Measurements from ENCODE around the gene MAP1LC3B. TPM values are rescaled to one million over a fixed set of nuclear protein-coding genes. Genes with fewer than 3 reads are reported as not detected.

MAP1LC3B gene
- total RNA-seq (2021; ENCODE audit: unreplicated experiment) = 75.2 TPM
- 64.3 TPM for polyA plus RNA-seq (2012; ENCODE audit: insufficient read length)
- percentile 83 among the genes with signal in this experiment for Bru-seq, nascent RNA
- percentile 89 among the genes with signal in this experiment for BruChase-seq, experiment 1, labeled RNA remaining after a 2-hour chase
- BruChase-seq, experiment 2, labeled RNA remaining after a 6-hour chase = percentile 96 among the genes with signal in this experiment
- long read RNA-seq, transcript MAP1LC3B-201 (4 exons, 2,688 nt) = major isoform, 278 of 337 reads
- long read RNA-seq, partial matches to known transcripts = 9 of 337 reads
- long read RNA-seq, other reads (novel, unspliced or antisense) = 48 of 337 reads

DNA sequence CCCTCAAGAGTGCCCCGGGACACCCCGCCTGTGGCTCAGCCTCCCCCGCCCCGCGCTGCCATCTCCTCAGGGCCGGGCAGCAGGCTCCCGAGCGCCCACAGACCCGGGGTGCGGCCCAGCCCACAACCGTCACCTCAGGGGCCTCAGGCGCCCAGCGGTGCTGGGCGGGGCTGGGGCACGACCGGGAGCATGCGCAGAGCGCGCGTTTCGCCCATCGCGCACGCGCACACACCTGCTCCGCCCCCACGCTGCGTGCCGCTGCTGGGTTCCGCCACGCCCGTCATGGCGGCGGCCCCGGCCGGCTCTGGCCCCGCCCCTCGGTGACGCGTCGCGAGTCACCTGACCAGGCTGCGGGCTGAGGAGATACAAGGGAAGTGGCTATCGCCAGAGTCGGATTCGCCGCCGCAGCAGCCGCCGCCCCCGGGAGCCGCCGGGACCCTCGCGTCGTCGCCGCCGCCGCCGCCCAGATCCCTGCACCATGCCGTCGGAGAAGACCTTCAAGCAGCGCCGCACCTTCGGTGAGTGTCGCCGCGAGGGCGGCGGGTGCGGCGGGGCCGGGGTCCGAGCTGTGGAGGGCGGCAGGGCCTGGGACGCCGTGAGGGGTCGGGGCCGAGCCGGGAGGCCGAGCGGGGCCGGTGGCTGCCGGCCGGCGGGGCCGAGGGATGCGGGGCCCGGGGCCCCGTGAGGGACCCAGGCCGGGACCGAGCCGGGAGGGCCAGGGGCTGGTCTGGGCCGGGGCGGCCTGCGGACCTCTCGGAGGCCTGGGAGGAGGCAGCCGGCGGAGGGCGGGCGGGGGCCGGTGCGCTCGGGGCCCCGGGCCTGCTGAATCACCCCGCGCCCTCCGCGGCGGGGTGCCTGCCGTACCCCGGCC is at the start of gene MAP1LC3B:
MAP1LC3B (plus strand) TSS at position 387 of the 871 bp plus-strand sequence; CDS start at position 479, 92 bp downstream.
- ChIA-PET CTCF (no interaction called here), POLR2A (interaction anchor here (0.9 kb wide), 1 partner anchor 9 kb away, joined by 4 read pairs; the partner anchor contains the start of gene FBXO31)
- H3K4me3 ChIP-seq (ENCODE audit: low read depth in 2 of 2, low read length in 2 of 2) = peak within 1 kb of the TSS; percentile 73 to 94
- H3K27me3 ChIP-seq (ENCODE audit: control insufficient read depth, insufficient read depth, low read length) = no peaks in the 10 kb centered on the region
- TF ChIP-seq, protein P1, sequence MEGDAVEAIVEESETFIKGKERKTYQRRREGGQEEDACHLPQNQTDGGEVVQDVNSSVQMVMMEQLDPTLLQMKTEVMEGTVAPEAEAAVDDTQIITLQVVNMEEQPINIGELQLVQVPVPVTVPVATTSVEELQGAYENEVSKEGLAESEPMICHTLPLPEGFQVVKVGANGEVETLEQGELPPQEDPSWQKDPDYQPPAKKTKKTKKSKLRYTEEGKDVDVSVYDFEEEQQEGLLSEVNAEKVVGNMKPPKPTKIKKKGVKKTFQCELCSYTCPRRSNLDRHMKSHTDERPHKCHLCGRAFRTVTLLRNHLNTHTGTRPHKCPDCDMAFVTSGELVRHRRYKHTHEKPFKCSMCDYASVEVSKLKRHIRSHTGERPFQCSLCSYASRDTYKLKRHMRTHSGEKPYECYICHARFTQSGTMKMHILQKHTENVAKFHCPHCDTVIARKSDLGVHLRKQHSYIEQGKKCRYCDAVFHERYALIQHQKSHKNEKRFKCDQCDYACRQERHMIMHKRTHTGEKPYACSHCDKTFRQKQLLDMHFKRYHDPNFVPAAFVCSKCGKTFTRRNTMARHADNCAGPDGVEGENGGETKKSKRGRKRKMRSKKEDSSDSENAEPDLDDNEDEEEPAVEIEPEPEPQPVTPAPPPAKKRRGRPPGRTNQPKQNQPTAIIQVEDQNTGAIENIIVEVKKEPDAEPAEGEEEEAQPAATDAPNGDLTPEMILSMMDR (IDR thresholded peaks at IDR 0.05) = no peak
- TF ChIP-seq SIN3A (IDR thresholded peaks at IDR 0.05; ENCODE audit: borderline replicate concordance, insufficient read depth, low read depth, low read length) (peak; percentile 74; the same call in 1 of the 2 replicates), POLR2AphosphoS5 (IDR thresholded peaks at IDR 0.05; ENCODE audit: low read depth, low read length) (peak; percentile 76), TCF7L2 (IDR thresholded peaks at IDR 0.05; ENCODE audit: low read depth, low read length) (no peak)
- TF ChIP-seq, protein P2, sequence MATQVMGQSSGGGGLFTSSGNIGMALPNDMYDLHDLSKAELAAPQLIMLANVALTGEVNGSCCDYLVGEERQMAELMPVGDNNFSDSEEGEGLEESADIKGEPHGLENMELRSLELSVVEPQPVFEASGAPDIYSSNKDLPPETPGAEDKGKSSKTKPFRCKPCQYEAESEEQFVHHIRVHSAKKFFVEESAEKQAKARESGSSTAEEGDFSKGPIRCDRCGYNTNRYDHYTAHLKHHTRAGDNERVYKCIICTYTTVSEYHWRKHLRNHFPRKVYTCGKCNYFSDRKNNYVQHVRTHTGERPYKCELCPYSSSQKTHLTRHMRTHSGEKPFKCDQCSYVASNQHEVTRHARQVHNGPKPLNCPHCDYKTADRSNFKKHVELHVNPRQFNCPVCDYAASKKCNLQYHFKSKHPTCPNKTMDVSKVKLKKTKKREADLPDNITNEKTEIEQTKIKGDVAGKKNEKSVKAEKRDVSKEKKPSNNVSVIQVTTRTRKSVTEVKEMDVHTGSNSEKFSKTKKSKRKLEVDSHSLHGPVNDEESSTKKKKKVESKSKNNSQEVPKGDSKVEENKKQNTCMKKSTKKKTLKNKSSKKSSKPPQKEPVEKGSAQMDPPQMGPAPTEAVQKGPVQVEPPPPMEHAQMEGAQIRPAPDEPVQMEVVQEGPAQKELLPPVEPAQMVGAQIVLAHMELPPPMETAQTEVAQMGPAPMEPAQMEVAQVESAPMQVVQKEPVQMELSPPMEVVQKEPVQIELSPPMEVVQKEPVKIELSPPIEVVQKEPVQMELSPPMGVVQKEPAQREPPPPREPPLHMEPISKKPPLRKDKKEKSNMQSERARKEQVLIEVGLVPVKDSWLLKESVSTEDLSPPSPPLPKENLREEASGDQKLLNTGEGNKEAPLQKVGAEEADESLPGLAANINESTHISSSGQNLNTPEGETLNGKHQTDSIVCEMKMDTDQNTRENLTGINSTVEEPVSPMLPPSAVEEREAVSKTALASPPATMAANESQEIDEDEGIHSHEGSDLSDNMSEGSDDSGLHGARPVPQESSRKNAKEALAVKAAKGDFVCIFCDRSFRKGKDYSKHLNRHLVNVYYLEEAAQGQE (IDR thresholded peaks at IDR 0.05; ENCODE audit: insufficient read depth in 1 of 2, low read depth in 2 of 2, low read length in 1 of 2) = peak in 1 of 2 experiments; percentile 68; a peak in 1 of 4 replicates
- peaks cover 7% of the 10 kb centered on the region for H3K36me3 ChIP-seq (ENCODE audit: control insufficient read depth, insufficient read depth, low read length)
- in situ Hi-C loops (cut with HindIII; ENCODE audit: low pct_unique_long_range_greater_than_20kb, low sequenced_read_pairs) = no loop called here
- peaks cover 34% of the 10 kb centered on the region for H3K4me1 ChIP-seq (ENCODE audit: control insufficient read depth, insufficient read depth, low read length)
- intact Hi-C loops (cut with micrococcal nuclease; ENCODE audit: unreplicated experiment) = no loop called here
- no peaks in the 10 kb centered on the region for H3K9me3 ChIP-seq (ENCODE audit: control insufficient read depth, insufficient read depth, low read depth, low read length)
- H3K27ac ChIP-seq (ENCODE audit: low read length) = peak within 1 kb of the TSS; percentile 87
- no TSS peak for BruUV-seq (replicated peaks)
- DNase-seq (ENCODE audit: low read depth, low spot score) = peak; percentile 78
- ATAC-seq = peak; percentile 86

DNA sequence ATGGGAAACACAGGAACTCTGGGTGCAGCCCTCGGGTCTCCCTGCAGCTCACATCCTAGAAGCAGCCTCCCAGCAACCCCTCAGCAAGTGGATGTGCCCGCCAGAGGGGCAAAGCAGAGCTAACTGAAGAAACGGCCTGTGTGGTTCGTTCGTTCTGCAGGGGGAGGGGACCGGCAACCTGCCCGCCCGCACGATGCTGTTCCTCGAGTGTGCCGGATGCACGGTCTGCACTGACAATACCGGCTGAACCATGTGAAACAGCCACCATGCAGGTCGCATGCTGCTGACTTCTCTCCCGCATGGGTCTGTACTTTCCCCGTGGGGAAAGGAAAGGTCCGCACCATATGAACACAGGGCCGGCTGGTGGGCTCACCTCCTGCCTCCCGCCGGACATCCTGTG is 49.6 kb upstream of the MAP1LC3B start:
- H3K4me3 ChIP-seq (ENCODE audit: low read depth in 2 of 2, low read length in 2 of 2) = no peak overlapping the region
- ChIA-PET POLR2A (no interaction called here), CTCF (no interaction called here)
- in situ Hi-C loops (cut with HindIII; ENCODE audit: low pct_unique_long_range_greater_than_20kb, low sequenced_read_pairs) = no loop called here
- no peak overlapping the region for H3K27ac ChIP-seq (ENCODE audit: low read length)
- no peaks in the 10 kb centered on the region for H3K27me3 ChIP-seq (ENCODE audit: control insufficient read depth, insufficient read depth, low read length)
- intact Hi-C loops (cut with micrococcal nuclease; ENCODE audit: unreplicated experiment) = no loop called here
- TF ChIP-seq, protein P2 (IDR thresholded peaks at IDR 0.05; ENCODE audit: insufficient read depth in 1 of 2, low read depth in 2 of 2, low read length in 1 of 2) = no peak
- TF ChIP-seq, protein P1 (IDR thresholded peaks at IDR 0.05) = no peak
- TF ChIP-seq TCF7L2 (IDR thresholded peaks at IDR 0.05; ENCODE audit: low read depth, low read length) (no peak), SIN3A (IDR thresholded peaks at IDR 0.05; ENCODE audit: borderline replicate concordance, insufficient read depth, low read depth, low read length) (no peak), POLR2AphosphoS5 (IDR thresholded peaks at IDR 0.05; ENCODE audit: low read depth, low read length) (no peak)
- BruUV-seq (replicated peaks) = no TSS peak
- H3K9me3 ChIP-seq (ENCODE audit: control insufficient read depth, insufficient read depth, low read depth, low read length) = no peaks in the 10 kb centered on the region
- no peaks in the 10 kb centered on the region for H3K4me1 ChIP-seq (ENCODE audit: control insufficient read depth, insufficient read depth, low read length)
- ATAC-seq (no peak), DNase-seq (ENCODE audit: low read depth, low spot score) (no peak)
- no peaks in the 10 kb centered on the region for H3K36me3 ChIP-seq (ENCODE audit: control insufficient read depth, insufficient read depth, low read length)

All from Panc1 (cell line).